Stimulated activated CD4-positive, alpha-beta T cell treated with anti-CD3 and anti-CD28 coated beads, Interleukin-2, amount 100 ng/mL, for 48 hours (primary cell): ENCODE results near the gene CPO.
"Not testable (repeated sequence)": the region's sequence is repeated elsewhere in the genome, so short reads cannot be mapped to it uniquely, and the experiment has no call there.

Experiments
- DNase-seq, 2 donors: peaks; one replicate each; pipeline ENCODE4 v3.0.0-alpha.2; 2020

Gene CPO, protein sequence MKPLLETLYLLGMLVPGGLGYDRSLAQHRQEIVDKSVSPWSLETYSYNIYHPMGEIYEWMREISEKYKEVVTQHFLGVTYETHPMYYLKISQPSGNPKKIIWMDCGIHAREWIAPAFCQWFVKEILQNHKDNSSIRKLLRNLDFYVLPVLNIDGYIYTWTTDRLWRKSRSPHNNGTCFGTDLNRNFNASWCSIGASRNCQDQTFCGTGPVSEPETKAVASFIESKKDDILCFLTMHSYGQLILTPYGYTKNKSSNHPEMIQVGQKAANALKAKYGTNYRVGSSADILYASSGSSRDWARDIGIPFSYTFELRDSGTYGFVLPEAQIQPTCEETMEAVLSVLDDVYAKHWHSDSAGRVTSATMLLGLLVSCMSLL

DNA sequence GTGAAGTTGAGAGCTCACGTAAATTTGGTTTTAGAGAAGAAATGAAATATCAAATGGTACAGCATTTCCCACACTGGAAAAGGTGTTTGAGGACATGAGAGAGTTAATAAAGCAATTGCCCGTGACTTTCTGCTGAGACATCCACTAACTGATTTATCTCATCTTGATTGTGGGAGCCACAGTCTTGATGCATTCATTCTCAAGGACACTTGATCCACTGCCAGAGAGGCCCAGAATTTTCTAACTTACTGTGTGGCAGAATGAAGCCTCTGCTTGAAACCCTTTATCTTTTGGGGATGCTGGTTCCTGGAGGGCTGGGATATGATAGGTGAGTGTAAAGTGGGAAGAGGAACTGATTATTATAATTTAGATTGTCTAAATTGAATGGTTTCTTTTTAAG is at the start of gene CPO:
Gene CPO, plus strand, starts transcription at position 179 of the 400 bp plus-strand sequence. Its CDS starts 82 bp downstream, at position 261.
- no peak for DNase-seq

DNA sequence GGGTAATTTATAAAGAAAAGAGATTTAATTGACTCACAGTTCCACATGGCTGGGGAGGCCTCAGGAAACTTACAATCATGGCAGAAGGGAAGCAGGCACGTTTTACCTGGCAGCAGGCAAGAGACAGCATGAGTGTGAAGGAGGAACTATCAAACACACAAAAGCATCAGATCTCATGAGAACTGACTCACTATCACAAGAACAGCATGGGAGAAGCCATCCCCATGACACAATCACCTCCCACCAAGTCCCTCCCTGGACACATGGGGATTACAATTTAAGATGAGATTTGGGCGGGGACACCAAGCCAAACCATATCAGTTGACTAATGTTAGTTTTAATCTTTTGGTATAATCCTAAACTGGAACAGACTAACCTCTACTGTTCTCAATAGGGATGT is 49.1 kb upstream of the CPO start:
- DNase-seq, result no peak

DNA sequence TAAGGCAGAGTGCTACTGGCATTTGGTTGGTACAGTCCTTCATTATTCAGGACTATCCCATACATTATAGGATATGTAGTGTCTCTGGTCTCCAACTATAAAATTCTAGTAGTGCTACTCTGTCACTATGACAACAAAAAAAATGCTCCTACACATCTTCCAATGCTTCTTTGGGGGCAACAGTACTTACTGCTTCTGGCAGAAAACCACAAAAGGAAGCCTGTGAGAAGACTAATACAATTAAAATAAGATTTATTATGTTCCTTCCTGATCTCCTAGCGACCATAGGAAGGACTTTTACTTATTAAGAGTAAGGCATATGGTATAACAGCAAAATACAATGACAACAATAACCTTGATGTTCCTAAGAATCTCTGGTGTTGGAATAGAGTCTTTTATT is 48.4 kb upstream of the CPO start:
- DNase-seq, result no peak

DNA sequence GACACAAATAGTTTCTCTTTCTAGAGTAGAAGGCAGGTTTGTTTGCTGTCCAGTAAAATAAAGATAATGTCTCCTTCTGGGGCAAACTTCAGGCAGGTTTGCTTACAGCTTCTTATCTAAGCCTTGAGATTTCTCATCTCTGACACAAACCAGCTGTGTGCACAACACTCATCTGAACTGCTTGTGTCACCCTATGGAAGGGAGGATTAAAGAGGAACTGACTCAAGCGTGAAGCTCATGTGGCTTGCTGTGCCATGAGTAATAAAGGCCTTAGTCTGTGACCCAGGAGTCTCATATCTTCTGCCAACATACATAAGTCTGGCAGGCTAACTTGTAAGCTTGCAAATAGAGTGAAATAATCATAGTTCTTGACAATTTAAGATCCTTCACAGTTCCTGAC is 24.2 kb upstream of the CPO start:
- peak in 1 of 2 donors; percentile 2 for DNase-seq

DNA sequence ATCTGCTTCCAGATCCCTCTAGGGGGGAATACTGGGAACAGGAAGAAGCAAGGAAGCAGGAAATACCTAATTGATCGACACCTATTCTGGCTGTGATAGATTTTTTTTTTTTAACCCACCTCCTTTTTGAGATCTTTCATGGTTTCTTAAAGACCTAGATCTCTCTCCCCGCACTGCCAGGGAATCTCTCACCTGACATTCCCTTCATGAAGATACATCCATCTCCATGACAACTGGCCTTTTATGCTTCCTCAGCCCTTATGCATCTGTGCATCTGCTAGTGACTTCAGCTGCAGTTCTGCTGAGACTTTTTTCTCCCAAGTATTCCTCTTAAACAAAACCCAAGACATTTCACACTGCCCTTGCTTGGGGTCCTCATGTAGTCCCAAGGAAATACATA is 21.1 kb upstream of the CPO start:
- DNase-seq, result no peak

DNA sequence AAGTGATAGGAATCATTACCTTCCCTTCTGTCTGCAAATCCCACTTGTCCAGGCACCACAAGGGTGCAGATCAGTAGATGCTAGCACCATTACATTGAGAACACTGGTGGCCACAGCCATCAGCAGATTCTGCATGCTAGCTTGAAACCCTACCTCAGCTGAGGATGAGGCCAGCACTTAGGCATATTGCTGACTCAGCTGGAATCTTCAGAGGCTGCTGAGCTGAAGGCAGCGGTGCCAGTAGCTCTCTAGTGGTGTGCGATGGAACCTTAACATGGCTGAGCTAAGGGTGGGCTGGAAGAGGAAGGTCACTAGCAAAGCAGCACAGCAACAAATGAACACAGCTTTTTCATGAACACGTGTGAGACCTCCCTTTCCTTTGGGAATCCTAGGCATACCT is 19.0 kb upstream of the CPO start:
- DNase-seq, result no peak

DNA sequence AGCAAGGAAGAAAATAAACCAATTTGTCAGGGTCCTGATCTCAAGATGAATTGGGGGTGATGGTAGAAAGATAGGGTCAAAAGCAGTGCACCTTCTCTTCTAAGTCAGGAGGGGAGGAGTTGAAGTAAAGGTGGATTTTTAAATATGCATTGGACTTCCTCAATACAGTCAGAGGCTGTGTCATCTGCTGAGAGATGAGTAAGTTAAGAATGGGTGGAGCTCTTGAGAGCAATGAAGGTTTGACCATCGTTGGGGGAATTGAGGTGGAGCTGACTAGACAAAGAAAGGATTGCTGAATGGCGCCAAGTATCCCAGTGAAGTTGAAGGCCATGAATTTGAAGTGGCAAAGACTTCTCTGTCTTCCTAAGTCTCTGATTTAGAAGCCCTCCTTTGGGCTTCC is 18.4 kb upstream of the CPO start:
- no peak for DNase-seq

DNA sequence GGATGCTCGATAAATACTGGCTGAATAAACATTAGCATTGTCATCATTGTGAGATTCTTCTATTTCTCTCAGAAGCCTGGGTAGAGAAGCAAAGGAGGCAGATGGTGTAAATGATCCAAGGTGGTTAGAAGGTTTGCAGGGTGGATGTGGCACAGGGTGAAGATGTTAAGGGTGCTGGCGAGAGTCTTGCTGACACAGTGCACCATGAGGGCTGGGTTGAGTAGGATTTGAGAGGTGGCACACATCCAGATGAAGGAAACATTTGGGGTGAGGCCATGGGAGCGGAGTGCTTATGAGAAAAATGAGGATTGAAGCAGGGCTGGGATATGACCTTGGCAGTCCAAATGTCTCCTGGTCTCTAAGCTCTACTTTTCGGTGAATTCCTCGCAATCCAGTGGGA is 17.8 kb upstream of the CPO start:
- no peak for DNase-seq

DNA sequence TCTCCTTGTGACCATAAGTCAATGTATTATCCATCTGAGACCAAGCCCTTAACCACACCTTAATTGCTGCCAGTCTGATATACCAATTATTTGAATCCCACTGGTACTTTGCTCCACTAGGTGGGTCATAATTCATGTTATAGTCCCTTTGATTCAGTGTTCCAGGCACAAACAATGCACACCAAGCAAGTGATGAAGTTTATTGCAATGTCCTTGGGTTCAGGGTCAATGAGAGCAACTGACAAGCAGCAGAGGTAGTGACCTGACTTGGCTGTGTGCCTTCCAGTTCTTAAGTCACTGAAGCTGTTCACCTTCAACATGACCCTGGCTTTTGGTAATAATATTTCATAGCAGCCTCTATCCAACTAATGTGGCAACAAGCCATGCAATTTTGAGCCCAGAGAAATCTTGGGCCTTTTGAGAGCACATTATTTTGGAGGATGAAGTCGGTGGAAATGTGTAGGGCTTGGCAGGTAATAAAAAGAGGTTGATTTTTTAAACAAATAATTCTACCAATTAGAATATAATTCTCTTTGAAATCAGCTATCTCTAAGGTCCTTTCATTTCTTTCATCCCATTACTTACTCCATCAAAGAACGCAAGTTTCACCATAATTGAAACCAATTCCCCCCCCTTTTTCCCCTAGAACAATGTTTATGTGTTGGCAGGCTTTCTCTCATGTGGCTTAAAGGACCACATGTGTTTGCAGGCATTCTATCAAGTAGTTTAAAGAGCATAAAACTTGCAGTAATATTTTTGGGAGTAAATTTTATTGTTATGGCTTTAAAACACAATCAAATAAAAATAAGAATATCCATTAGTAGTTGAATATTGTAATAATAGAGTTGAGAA is 3.1 kb upstream of the CPO start:
- DNase-seq, result no peak

DNA sequence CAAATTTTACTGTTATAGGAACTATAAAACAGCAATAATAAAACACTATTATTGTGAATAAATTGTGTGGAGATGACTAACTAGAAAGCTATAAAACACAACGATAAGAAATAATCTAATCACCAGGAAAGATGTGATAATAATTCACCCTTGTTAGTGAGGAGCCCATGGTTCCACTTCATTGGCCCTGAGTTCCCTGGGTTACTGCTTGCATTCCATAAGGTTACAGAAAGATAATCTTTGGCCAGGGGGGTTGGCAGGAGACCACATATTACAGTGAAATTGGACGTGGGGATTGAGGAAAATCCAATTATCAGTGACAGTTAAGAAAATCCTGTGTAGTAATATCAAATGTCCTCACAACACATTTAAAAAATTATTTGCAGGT is 2.5 kb upstream of the CPO start:
- DNase-seq, result no peak

DNA sequence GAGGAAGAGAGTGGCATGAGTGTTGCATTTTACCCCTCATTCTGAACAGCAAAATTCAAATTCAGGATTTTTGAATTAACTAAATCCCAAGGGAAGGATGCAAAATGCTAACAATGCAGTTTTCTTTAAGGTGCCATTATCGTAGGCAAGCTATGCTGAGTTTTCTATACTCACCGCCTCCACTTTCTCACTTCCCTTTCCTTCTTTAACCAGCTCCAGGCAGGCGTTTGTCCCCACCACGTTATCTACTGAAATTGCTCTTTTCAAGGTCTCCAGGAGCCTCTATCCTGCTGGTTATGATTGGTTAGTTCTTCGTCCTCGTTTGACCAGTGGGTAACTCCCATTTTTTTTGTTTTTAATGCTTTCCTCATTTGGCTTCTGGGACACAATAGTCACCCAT is 1.8 kb upstream of the CPO start:
- DNase-seq, result no peak

DNA sequence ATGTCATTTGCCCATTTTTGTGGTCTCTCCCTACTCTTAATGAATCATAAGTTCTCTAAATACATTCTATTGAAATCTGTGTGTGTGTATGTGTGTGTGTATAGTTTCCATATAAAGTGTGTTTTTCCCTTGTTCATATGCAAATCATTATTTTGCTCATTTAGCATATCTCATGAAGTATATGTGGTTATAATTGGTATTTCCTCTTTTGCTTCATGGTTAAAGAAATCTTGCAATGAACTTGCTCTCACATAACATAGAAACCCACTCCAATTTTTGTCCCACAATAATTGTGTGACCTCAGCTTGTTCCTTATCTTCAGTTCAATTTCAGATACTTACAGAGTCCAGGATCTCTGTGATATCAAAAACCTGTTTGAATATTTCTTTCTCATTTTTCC is 1.2 kb downstream of the CPO start:
- no peak for DNase-seq

DNA sequence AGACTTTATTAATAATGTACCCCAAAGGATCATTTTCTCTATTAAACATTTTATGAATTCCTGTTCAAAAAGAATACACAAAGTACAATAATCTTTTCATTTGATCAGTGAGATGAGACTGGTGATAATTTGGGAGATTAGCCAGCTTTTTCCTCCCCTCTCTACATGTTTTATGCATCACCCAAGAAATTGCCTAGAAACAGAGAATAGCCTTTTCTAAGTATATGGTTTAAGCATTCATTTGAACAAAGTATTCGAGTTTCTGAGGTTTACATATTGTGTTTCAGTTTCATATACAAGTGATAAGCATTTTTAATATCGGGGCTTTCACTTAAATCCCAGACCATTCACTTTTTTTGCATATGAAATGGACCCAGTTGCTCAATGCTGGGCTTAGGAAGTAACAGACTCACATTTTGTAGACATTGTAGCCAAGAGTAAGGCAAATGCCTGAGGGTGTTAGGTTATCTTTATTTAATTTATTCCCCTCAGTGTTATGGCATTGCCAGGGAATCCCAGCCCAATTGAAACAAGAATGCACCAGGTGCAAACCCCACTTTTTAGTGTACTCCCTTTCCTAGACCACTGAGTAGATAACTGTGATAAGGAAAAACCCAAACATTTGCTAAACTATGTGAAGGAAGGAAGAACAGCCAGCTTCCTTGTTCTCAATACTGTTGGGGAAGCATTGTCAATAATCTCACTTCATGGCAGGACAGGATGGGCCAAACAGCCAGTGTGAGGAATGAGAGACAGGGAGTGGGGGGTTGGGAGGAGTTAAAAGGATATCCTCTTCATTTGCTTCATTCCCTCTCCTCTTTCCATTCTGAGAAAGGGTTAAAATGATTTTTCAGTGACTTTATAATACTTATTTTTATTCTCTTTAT is 3.5 kb downstream of the CPO start:
- DNase-seq, result no peak

DNA sequence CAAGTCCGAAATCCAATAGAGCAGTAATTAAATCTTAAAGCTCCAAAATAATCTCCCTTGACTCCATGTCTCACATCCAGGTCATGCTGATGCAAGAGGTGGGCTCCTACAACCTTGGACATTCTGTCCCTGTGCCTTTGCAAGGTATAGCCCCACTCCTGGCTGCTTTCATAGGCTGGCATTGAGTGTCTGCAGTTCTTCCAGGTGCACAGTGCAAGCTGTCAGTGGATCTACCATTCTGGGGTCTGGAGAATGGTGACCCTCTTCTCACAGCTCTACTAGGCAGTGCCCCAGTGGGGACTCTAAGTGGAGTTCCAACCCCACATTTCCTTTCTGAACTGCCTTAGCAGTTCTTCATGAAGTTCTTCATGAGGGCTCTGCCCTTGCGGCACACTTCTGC is 14.1 kb downstream of the CPO start:
- DNase-seq, result not testable (repeated sequence)

DNA sequence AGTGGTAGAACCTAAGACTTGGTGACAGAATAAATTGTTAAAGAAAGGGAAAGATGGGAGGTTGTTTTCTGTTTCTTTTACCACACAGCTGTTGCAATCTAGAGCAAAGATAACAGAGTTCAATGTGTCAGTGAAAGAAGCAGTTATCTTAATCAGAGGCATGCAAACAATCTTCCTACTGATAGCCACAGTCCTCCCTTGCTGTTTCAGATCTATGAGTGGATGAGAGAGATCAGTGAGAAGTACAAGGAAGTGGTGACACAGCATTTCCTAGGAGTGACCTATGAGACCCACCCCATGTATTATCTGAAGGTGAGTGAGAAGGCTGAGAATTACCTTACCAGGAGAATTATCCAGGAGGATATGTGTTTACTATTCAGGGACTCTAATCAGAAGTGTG is 15.9 kb downstream of the CPO start:
- no peak for DNase-seq

DNA sequence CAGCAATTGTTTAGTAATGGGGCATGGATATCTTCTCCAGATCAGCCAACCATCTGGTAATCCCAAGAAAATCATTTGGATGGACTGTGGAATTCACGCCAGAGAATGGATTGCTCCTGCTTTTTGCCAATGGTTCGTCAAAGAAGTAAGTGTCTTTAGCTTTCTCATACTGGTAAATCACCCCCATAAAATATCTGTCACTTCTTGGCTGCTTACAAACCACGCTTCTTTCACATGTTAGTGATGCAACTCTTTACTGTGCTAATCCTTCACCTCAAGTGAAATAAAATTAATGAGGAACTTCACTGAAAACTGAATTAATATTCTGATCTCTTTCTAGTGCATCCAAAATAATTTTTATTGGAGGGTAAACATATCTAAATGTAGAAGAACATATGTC is 18.9 kb downstream of the CPO start:
- no peak for DNase-seq

DNA sequence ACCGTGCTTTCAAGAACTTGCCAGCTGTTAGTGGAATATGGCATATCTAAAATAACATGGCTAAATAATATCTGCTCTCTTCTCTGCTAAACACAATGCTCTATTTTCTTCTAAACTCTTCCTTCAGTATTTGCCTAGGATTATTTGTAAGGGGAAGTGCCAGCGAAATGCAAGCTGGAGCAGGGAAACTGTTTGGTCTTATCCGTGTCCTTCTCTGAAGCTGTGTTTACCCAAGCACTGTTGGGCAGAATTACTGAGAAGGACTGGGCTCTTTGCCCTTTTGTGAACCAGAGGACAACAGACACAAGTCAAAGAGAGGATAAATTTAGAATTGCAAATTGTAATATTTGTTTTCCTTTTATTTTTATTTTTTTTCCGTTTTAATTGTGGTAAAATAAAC is 23.6 kb downstream of the CPO start:
- DNase-seq, result no peak

DNA sequence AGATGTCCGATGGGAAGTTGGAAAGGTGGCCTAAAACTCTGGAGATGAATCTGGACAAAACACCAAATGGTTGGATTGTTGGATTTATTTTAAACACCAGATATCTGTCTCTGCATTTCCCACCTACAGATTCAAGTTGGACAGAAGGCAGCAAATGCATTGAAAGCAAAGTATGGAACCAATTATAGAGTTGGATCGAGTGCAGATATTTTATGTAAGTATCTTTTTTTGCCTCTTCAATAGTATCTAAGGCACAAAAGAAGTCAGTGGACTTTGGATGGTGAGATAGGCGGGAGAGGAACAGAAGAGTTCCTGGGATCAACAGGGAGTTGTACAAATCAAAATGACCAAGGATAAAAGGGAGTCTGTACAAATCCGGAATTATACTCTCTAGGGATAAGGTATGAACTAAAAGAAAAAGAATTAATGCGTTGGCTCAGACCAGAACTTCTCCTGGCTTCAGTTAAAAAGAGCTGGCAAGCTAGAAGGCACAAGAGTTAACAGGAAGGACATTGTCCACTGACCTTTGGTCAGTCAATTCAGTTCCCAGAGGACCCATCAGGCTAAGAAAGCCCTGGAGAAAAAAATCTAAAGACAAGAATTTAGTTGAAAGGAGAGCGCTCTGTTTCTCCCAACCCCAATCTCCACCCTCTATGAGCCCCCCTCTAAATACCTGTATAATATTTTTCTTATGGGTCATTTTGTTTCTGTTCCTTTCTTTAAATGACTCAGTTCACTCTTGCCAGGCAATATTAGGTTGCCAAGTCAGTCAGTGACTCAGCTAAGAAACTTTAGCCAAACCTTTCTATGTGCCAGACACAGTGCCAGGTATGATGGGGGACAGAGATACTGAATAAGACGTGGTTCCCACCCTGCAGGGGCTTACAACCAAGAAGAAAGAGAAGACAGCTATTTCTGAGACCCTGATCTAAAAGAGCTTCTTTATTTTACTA is 29.1 kb downstream of the CPO start:
- no peak for DNase-seq

DNA sequence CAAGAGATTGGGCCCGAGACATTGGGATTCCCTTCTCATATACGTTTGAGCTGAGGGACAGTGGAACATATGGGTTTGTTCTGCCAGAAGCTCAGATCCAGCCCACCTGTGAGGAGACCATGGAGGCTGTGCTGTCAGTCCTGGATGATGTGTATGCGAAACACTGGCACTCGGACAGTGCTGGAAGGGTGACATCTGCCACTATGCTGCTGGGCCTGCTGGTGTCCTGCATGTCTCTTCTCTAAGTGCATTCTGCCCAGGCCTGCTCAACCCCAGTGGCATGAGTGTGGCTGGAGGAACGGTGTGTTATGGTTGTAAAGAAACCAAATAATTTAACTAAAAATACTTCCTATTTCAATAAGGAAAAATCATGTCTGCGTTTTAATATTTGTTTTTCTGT is 29.9 kb downstream of the CPO start:
- DNase-seq, result no peak

DNA sequence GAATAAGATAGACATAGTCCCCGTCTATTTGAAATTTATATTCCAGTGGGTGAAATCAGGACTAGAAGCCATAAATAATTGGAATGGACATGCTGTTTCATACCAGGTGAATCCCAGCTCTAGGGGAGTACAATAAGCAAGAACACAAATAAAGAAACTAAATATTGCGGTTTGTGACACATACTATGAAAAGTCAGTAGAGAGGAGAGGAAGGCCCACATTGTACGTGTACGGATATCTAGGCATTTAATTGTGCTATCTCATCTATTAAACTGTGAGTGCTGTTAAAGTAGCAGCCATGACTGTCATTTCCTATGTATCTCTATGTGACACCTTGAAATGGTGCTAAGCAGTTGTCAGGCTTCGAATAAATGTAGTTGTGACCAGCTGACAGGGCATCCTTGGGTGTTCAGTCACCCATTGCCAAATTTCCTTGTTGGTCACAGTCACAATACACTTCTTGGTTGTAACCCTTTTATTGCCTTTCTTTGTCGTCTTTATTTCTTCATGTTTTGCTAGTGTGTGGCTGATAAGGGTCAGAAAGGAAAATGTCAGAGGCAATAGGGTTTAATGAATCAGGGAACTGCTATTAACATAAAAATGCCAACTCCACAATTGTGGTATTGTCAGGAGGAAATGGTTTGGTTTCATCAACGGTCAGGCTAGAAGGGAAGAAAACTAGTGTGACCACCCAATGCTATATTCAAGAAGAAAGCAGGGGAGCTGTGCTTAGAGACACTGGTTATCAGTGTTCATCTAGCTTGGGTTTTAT is 31.5 kb downstream of the CPO start:
- DNase-seq, result no peak

DNA sequence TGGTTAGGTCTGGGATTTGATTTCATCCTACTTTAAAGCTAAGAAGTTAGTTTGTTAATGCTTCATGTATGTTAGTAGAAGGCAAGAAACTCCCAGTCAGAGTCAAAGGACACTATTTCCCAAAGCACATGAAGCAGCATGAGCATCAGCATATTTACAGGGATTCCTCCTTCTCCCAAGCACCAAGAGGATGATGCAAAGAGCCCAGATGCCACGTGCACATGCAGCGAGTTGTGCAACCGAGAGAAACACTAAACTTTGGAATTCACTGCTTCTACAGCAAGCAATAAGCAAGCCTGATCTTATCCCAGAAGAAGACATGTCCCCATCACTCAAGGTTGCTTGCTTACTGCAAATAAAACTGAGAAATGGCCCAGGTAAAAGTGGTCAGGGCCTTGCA is 32.5 kb downstream of the CPO start:
- no peak for DNase-seq
